Measurements from ENCODE around the gene DNMT3L. TPM values are rescaled to one million over a fixed set of nuclear protein-coding genes. Genes with fewer than 3 reads are reported as not detected.
"Not testable (repeated sequence)": the region's sequence is repeated elsewhere in the genome, so short reads cannot be mapped to it uniquely, and the experiment has no call there.

Gene DNMT3L
- total RNA-seq, 1 donor from 2014 or later, result not detected

GRCh38 chr21:44258056-44258725, 3.5 kb downstream of the DNMT3L start:
- intact Hi-C loops (cut with DNase I), result no loop called here
- DNase-seq (ENCODE audit: low spot score), result no peak

DNA sequence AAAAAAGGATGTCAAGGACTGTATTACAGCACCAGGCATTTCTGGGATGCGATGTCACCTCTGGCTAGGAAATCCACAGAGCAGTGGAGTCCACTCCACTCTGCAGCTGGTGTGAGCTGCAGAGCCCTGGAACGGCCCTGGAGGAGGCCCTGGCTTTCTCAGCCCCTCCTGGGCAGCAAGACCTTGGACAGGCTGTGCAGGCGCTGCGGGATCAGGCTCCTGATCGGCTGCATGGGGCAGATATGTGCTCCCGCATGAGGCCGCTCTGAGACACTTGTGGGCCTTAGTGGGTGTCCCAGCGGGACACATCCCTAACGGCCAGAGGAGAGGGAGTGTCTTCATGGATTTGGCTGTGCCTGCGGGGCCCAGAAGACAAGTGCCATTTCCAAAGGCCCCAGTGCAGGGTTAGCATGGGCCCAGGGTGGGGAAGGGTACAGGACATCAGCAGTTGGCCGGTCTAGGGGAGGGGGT, 6.2 kb downstream of the DNMT3L start:
- DNase-seq (ENCODE audit: low spot score), result peak; percentile 24
- intact Hi-C loops (cut with DNase I), result no loop called here

GRCh38 chr21:44253832-44254710, 7.6 kb downstream of the DNMT3L start:
- peak; percentile 65 for DNase-seq (ENCODE audit: low spot score)
- intact Hi-C loops (cut with DNase I), result no loop called here

- intact Hi-C loops (cut with DNase I); DNase-seq (ENCODE audit: low spot score): not testable (repeated sequence)
Measured at GRCh38 chr21:44249204-44250037, 12.3 kb downstream of the DNMT3L start.

GRCh38 chr21:44247904-44248303, 13.8 kb downstream of the DNMT3L start:
- DNase-seq (ENCODE audit: low spot score); intact Hi-C loops (cut with DNase I): not testable (repeated sequence)

DNA sequence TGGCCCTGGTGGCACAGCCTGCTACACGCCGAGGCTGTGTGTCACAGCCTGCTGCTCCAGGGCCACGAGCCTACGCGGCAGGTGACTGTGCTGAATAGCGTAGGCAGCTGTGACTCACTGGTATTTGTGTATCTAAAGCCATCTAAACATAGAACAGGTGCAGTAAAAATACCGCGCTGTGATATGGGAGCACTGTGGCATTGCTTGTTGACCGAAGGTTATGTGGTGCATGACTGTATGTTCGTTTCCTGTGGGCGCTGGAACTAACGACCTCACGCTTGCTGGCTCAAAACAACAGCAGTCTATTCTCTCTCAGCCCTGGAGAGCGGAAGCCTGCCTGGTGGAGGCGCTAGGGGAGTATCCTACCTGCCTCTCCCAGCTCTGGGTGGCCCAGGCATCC, 17.7 kb downstream of the DNMT3L start:
- intact Hi-C loops (cut with DNase I); DNase-seq (ENCODE audit: low spot score): not testable (repeated sequence)

DNA sequence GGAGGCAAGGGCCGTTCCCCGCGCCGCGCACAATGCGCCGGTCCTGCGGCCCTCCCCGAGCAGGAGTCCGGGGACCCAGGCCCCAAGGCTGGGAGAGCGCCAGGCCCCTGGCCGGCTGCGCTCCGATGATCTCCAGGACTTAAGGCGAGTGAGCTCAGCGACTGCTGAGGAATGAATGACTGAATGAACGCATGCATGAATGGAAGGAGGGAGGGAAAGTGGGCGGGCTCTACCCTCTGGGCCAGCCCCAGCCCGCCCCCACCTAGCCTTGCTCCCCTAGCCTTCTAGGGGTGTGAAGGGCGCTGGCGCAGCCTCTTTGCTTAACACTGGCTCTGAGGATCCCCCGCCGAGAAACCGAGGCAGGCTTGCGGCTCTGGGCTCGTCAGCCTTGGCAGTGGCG, 20.4 kb downstream of the DNMT3L start:
- intact Hi-C loops (cut with DNase I); DNase-seq (ENCODE audit: low spot score): not testable (repeated sequence)

GRCh38 chr21:44240842-44241241, 20.9 kb downstream of the DNMT3L start, which contains the start of gene ICOSLG:
Gene ICOSLG, minus strand, starts transcription at chr21:44240943. Its CDS starts 126 bp downstream, at chr21:44240817.
- intact Hi-C loops (cut with DNase I), result not testable (repeated sequence)

GRCh38 chr21:44240353-44240752, 21.3 kb downstream of the DNMT3L start:
- intact Hi-C loops (cut with DNase I); DNase-seq (ENCODE audit: low spot score): not testable (repeated sequence)

More at GRCh38 chr21:44240842-44241241, 20.9 kb downstream of the DNMT3L start, which contains the start of gene ICOSLG:
- not testable (repeated sequence) for DNase-seq (ENCODE audit: low spot score)

DNA sequence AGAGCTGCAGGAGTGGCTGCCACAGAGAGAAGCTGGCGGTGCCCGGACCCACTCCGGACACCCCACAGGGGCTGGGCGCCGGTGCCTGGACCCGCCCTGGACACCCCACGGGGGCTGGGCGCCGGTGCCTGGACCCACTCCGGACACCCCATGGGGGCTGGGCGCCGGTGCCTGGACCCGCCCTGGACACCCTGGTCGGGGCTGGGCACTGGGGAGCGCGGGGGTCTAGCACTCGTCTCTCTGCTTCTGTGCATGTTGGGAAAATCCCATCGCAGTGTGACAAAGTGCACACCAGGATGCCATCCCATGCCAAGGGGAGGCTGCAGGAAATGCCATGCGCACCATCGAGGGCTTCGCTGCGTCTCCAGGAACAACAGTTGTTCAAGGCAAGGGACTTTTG, 32.1 kb downstream of the DNMT3L start:
- intact Hi-C loops (cut with DNase I); DNase-seq (ENCODE audit: low spot score): not testable (repeated sequence)

GRCh38 chr21:44228109-44228508, 33.6 kb downstream of the DNMT3L start:
- DNase-seq (ENCODE audit: low spot score); intact Hi-C loops (cut with DNase I): not testable (repeated sequence)

- intact Hi-C loops (cut with DNase I); DNase-seq (ENCODE audit: low spot score): not testable (repeated sequence)
Measured at GRCh38 chr21:44227614-44228013, 34.1 kb downstream of the DNMT3L start.

DNA sequence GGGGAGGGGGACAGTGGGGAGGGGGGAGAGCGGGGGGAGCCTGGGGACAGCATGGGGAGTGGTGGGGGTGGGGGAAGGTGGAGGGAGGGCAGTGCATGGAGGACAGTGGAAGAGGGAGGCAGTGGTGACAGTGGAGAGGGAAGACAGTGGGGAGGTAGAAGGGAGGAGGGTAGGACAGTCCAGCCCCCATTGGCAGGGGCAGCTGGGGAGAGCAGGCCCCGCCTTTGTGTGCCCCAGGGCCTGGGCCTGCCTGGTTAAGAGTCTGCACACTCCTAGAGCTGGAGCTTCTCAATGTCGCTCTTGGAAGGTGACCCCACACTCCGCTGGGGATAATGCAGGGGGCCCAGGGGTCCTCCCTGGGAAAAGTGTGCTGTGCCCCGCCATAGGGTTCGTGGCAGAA, 36.1 kb downstream of the DNMT3L start:
- DNase-seq (ENCODE audit: low spot score); intact Hi-C loops (cut with DNase I): not testable (repeated sequence)

- DNase-seq (ENCODE audit: low spot score); intact Hi-C loops (cut with DNase I): not testable (repeated sequence)
Measured at GRCh38 chr21:44223334-44223733, 38.4 kb downstream of the DNMT3L start.

DNA sequence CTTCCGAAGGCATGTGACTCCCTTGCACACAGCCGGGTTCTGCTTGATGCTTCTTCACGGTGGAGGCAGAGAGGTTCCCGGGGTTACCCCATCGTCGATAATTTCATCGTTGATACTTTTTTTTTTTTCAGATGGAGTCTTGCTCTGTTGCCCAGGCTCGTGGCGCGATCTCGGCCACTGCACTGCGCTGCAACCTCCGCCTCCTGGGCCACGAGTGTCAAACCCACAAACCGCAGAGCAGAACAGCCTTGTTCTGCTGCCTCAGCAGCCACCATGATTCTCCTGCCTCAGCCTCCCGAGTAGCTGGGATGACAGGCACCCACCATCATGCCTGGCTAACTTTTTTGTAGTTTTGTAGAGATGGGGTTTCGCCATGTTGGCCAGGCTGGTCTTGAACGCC, 41.0 kb downstream of the DNMT3L start:
- DNase-seq (ENCODE audit: low spot score); intact Hi-C loops (cut with DNase I): not testable (repeated sequence)

- DNase-seq (ENCODE audit: low spot score); intact Hi-C loops (cut with DNase I): not testable (repeated sequence)
Measured at GRCh38 chr21:44218461-44218860, 43.2 kb downstream of the DNMT3L start.

DNA sequence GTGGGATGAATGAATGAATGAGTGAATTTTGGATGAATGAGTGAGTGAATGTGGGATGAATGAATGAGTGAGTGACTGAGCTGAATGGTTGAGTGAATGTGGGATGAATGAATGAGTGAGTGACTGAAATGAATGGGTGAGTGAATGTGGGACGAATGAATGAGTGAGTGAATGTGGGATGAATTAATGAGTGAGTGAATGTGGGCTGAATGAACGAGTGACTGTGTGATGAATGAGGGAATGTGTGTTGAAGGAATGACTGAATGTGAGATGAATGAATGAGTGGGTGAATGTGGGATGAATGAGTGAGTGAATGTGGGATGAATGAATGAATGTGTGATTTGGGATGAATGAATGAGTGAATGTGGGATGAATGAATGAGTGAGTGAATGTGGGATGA, 49.7 kb downstream of the DNMT3L start:
- DNase-seq (ENCODE audit: low spot score); intact Hi-C loops (cut with DNase I): not testable (repeated sequence)

- intact Hi-C loops (cut with DNase I); DNase-seq (ENCODE audit: low spot score): not testable (repeated sequence)
Measured at GRCh38 chr21:44211574-44211973, 50.1 kb downstream of the DNMT3L start.
